Ishikawa (cell line): ENCODE data around the gene VWDE.

Experiments
- CEBPB ChIP-seq: IDR thresholded peaks from 2 replicates; pipeline ENCODE4 v1.6.1; 2012
- CREB1 ChIP-seq: IDR thresholded peaks from 2 replicates; pipeline ENCODE4 v1.6.1; 2012; ENCODE audit warnings: low read depth
- EGR1 ChIP-seq: IDR thresholded peaks from 2 replicates; pipeline ENCODE4 v1.6.1; 2012
- EP300 ChIP-seq: IDR thresholded peaks from 2 replicates; pipeline ENCODE4 v1.6.1; 2012; ENCODE audit warnings: borderline replicate concordance
- FOXM1 ChIP-seq: IDR thresholded peaks from 2 replicates; pipeline ENCODE4 v1.6.1; 2012; ENCODE audit warnings: low read depth, borderline replicate concordance
- NFIC ChIP-seq: IDR thresholded peaks from 2 replicates; pipeline ENCODE4 v1.6.1; 2012
- RAD21 ChIP-seq: IDR thresholded peaks from 2 replicates; pipeline ENCODE4 v1.6.1; 2012; ENCODE audit warnings: low read depth
- TAF1 ChIP-seq: IDR thresholded peaks from 2 replicates; pipeline ENCODE4 v1.6.1; 2012; ENCODE audit warnings: low read depth, mild to moderate bottlenecking
- TCF12 ChIP-seq: IDR thresholded peaks from 2 replicates; pipeline ENCODE4 v1.6.1; 2012; ENCODE audit warnings: low read depth
- TEAD4 ChIP-seq: IDR thresholded peaks from 2 replicates; pipeline ENCODE4 v1.6.1; 2012
- YY1 ChIP-seq: IDR thresholded peaks from 2 replicates; pipeline ENCODE4 v1.6.1; 2012; ENCODE audit warnings: low read depth
- ZBTB7A ChIP-seq: IDR thresholded peaks from 2 replicates; pipeline ENCODE4 v1.6.1; 2012; ENCODE audit warnings: low read depth
- TF ChIP-seq, protein P1 (sequence below): IDR thresholded peaks from 2 replicates; pipeline ENCODE4 v1.6.1; 2012; ENCODE audit warnings: low read depth, mild to moderate bottlenecking
- TF ChIP-seq, protein P2 (sequence below): IDR thresholded peaks from 2 replicates; pipeline ENCODE4 v1.6.1; 2012
- TF ChIP-seq, protein P3 (sequence below): IDR thresholded peaks from 2 replicates; pipeline ENCODE4 v1.6.1; 2012

The VWDE gene

DNA sequence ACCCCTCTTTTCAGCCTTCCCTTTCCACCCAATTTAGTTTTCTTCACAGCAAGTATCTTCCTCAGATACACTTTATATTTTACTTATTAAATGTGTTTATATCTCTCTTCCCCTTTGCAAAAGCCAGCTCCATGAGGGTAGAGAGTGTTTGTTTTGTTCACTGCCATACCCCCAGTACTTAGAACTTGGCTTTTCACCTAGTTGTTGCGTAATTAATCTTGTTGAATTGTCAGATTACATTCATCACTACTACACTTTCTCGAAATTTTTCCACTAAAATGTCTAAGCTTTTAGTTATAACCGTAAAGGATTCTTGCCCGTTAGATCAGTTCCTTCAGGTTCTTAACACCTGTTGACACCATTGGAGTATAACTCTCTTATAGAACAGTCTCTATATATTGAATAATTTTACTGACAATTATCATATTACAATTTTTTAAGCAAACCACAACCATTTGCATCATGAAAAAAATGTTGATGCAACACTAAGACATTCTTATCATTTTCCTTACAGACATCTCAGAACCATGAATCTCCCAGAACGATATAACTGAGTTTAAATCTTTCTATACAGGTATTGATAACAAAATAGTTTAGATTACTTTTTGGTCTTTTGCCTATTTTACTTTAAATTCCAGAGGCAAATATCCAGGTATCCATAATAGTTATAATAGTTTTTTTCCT lies 29.9 kb downstream of the VWDE start:
- TF ChIP-seq EGR1 (no peak), YY1 (no peak), ZBTB7A (no peak), CREB1 (no peak), CEBPB (no peak), FOXM1 (no peak), EP300 (no peak)
- TF ChIP-seq, protein P1, sequence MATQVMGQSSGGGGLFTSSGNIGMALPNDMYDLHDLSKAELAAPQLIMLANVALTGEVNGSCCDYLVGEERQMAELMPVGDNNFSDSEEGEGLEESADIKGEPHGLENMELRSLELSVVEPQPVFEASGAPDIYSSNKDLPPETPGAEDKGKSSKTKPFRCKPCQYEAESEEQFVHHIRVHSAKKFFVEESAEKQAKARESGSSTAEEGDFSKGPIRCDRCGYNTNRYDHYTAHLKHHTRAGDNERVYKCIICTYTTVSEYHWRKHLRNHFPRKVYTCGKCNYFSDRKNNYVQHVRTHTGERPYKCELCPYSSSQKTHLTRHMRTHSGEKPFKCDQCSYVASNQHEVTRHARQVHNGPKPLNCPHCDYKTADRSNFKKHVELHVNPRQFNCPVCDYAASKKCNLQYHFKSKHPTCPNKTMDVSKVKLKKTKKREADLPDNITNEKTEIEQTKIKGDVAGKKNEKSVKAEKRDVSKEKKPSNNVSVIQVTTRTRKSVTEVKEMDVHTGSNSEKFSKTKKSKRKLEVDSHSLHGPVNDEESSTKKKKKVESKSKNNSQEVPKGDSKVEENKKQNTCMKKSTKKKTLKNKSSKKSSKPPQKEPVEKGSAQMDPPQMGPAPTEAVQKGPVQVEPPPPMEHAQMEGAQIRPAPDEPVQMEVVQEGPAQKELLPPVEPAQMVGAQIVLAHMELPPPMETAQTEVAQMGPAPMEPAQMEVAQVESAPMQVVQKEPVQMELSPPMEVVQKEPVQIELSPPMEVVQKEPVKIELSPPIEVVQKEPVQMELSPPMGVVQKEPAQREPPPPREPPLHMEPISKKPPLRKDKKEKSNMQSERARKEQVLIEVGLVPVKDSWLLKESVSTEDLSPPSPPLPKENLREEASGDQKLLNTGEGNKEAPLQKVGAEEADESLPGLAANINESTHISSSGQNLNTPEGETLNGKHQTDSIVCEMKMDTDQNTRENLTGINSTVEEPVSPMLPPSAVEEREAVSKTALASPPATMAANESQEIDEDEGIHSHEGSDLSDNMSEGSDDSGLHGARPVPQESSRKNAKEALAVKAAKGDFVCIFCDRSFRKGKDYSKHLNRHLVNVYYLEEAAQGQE, result no peak
- TF ChIP-seq, protein P2, sequence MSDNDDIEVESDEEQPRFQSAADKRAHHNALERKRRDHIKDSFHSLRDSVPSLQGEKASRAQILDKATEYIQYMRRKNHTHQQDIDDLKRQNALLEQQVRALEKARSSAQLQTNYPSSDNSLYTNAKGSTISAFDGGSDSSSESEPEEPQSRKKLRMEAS, result no peak

DNA sequence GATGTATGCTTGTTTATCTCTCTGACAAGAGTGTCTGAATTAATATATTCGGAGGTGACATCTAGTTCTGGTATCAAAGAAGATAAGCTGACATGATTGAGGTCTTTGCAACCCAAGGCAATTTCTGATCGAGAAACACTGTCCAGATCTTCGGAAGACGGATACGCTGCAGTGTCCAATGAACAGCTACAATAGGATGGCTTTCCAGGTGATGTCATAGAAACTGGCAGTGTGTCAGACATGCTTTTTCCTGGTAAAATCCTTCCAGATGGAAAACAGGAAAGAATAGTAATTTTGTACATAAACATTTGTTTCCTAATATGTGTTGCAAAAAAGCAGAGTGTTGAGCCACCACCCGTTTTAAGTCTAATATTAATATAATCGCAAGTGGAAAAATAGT lies 33.4 kb downstream of the VWDE start:
- TF ChIP-seq TEAD4, result no peak
- TF ChIP-seq TAF1, result no peak
- no peak for TF ChIP-seq FOXM1
- no peak for TF ChIP-seq RAD21
- TF ChIP-seq TCF12, result no peak
- no peak for TF ChIP-seq ZBTB7A
- no peak for TF ChIP-seq NFIC
- TF ChIP-seq, protein P2, result no peak
- no peak for TF ChIP-seq EP300
- no peak for TF ChIP-seq CREB1
- TF ChIP-seq, protein P1, result no peak
- TF ChIP-seq EGR1, result no peak

DNA sequence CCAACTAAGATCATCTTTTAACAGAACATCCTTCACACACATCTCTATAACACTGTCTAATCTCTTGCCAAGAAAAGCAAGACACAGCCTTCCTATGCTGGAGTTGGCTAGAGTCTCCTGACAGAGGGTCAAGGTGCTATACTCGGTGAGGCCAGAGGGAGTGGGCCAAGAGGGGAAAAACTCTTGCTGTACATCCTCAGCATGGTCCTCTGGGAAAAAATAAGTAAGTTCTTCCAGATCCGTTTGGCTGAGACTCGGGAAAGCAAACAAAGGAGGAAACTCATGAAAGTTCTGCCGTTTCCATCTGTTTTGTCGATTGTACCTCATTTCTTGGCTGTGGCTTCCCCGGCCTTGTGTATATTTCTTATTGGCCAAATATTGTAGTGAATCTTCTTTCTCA lies 33.9 kb downstream of the VWDE start:
- TF ChIP-seq ZBTB7A, result no peak
- TF ChIP-seq, protein P3, sequence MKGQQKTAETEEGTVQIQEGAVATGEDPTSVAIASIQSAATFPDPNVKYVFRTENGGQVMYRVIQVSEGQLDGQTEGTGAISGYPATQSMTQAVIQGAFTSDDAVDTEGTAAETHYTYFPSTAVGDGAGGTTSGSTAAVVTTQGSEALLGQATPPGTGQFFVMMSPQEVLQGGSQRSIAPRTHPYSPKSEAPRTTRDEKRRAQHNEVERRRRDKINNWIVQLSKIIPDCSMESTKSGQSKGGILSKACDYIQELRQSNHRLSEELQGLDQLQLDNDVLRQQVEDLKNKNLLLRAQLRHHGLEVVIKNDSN, result no peak
- TF ChIP-seq CEBPB, result no peak
- TF ChIP-seq RAD21, result no peak
- no peak for TF ChIP-seq TEAD4
- TF ChIP-seq FOXM1, result no peak
- TF ChIP-seq EGR1, result no peak
- TF ChIP-seq CREB1, result no peak
- TF ChIP-seq, protein P2, result no peak
- TF ChIP-seq TCF12, result no peak
- no peak for TF ChIP-seq NFIC
- TF ChIP-seq TAF1, result no peak
- TF ChIP-seq EP300, result no peak
- TF ChIP-seq YY1, result no peak
- TF ChIP-seq, protein P1, result no peak

- TF ChIP-seq CEBPB, result no peak
- TF ChIP-seq, protein P2, result no peak
- no peak for TF ChIP-seq EGR1
- TF ChIP-seq, protein P1, result no peak
- TF ChIP-seq YY1, result no peak
Measured at GRCh38 chr7:12369072-12369471, 34.6 kb downstream of the VWDE start.
